ENCODE results near the gene WDR13.

GRCh38 chrX:48600226-48600625, 2.9 kb downstream of the WDR13 start:
- no peak for TF ChIP-seq CTCF (IDR thresholded peaks at IDR 0.05)
- no peak for TF ChIP-seq POLR2A (IDR thresholded peaks at IDR 0.05)

Measured in body of pancreas (tissue), 4 donors.